ENCODE measurements around the gene SCGB1C1. TPM values are rescaled to one million over a fixed set of nuclear protein-coding genes. Genes with fewer than 3 reads are reported as not detected.

The SCGB1C1 gene
- total and polyA plus RNA-seq, 10 of the 15 experiments (the other 5 are each of a cell fraction or from before 2014, with no cell fraction given): not detected

DNA sequence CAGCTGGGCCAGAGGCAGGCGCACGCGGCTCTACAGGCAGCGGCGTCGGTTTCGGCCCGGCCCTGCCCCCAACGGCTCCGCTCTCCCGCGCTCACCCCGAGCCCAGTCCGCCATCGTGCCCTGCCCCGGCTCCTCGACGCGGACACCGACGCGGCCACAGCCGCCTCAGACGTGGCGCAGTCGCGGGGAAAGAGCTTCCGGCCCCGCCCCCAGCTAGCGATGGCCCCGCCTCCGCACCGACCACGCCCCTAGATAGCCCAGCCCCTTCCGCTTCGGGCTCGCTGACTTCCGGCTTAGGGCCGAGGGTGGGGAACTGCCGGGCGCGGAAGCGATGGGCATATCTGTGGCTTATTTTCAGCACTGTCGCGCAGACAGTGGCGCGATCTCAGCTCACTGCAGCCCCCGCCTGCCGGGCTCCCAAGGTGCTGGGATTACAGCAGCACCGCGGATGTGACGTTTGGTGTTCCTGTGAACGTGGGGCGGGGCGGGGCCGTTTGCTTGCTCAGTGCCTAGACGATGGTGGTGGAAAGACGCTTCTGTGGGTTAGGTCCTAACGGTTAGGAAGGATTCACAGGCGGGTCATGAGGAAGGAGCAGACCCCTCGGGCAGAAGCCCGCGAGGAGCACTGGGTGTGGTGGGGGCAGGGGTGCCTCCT is 14.5 kb downstream of the SCGB1C1 start, which contains the start of the genes BET1L and RIC8A (continued):
- TF ChIP-seq, protein P1, sequence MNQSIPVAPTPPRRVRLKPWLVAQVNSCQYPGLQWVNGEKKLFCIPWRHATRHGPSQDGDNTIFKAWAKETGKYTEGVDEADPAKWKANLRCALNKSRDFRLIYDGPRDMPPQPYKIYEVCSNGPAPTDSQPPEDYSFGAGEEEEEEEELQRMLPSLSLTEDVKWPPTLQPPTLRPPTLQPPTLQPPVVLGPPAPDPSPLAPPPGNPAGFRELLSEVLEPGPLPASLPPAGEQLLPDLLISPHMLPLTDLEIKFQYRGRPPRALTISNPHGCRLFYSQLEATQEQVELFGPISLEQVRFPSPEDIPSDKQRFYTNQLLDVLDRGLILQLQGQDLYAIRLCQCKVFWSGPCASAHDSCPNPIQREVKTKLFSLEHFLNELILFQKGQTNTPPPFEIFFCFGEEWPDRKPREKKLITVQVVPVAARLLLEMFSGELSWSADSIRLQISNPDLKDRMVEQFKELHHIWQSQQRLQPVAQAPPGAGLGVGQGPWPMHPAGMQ (IDR thresholded peaks at IDR 0.05; ENCODE audit: borderline replicate concordance): no peak
- TF ChIP-seq ZNF384 (IDR thresholded peaks at IDR 0.05; ENCODE audit: borderline replicate concordance, low read depth, low read length) (peak; percentile 13; the same call in 1 of the 2 replicates), NR2C1 (IDR thresholded peaks at IDR 0.05) (no peak), HDAC6 (IDR thresholded peaks at IDR 0.05; ENCODE audit: unreplicated experiment) (no peak), RUNX3 (IDR thresholded peaks at IDR 0.05; ENCODE audit: low read length) (peak; percentile 75), TCF12 (IDR thresholded peaks at IDR 0.05; ENCODE audit: low read depth, low read length) (no peak), YY1 (IDR thresholded peaks at IDR 0.05; ENCODE audit: low read depth, low read length) (peak; percentile 26), LARP7 (IDR thresholded peaks at IDR 0.05) (peak; percentile 62; the same call in 1 of the 2 replicates), ZNF622 (IDR thresholded peaks at IDR 0.05) (no peak), EED (IDR thresholded peaks at IDR 0.05; ENCODE audit: low read depth) (no peak), PBX3 (IDR thresholded peaks at IDR 0.05; ENCODE audit: insufficient replicate concordance, low read depth, low read length) (no peak), NBN (IDR thresholded peaks at IDR 0.05) (peak; percentile 94), POU2F2 (IDR thresholded peaks at IDR 0.05; ENCODE audit: borderline replicate concordance, low read depth, low read length) (peak; percentile 42), CHD1 (IDR thresholded peaks at IDR 0.05; ENCODE audit: low read depth, low read length) (no peak), CEBPB (IDR thresholded peaks at IDR 0.05; ENCODE audit: borderline replicate concordance in 1 of 2, low read depth in 2 of 2, low read length in 2 of 2) (no peak), STAT1 (conservative IDR thresholded peaks at IDR 0.05) (peak; percentile 88; the same call in 1 of the 2 replicates), IKZF1 (conservative IDR thresholded peaks at IDR 0.05) (peak; percentile 54), ZBED1 (IDR thresholded peaks at IDR 0.05; ENCODE audit: borderline replicate concordance) (no peak), USF2 (IDR thresholded peaks at IDR 0.05; ENCODE audit: borderline replicate concordance, low read depth, low read length) (no peak), MEF2A (IDR thresholded peaks at IDR 0.05; ENCODE audit: insufficient read depth, low read depth, low read length) (no peak), ZNF24 (IDR thresholded peaks at IDR 0.05) (no peak), WRNIP1 (IDR thresholded peaks at IDR 0.05; ENCODE audit: borderline replicate concordance, low read depth, low read length) (no peak), MEF2B (IDR thresholded peaks at IDR 0.05; ENCODE audit: partially characterized antibody, poor library complexity, severe bottlenecking) (no peak), ESRRA (IDR thresholded peaks at IDR 0.05; ENCODE audit: low read length) (peak; percentile 38; the same call in 1 of the 2 replicates), ZNF207 (IDR thresholded peaks at IDR 0.05; ENCODE audit: borderline replicate concordance) (peak; percentile 91; the same call in 1 of the 2 replicates), ASH2L (IDR thresholded peaks at IDR 0.05; ENCODE audit: borderline replicate concordance, low read depth) (0 out of 2 replicates have a peak, but pooled peaks have one; percentile 70)
